SH-SY5Y (cell line): Measurements from ENCODE around the gene ZNF512.

ENCODE experiments used
- GATA2 ChIP-seq: IDR thresholded peaks from 2 replicates; pipeline ENCODE4 v1.6.1; 2011; ENCODE audit warnings: mild to moderate bottlenecking, low read depth, low read length
- GATA3 ChIP-seq: IDR thresholded peaks from 2 replicates; pipeline ENCODE4 v1.6.1; 2011; ENCODE audit warnings: low read depth, mild to moderate bottlenecking, low read length, moderate library complexity

DNA sequence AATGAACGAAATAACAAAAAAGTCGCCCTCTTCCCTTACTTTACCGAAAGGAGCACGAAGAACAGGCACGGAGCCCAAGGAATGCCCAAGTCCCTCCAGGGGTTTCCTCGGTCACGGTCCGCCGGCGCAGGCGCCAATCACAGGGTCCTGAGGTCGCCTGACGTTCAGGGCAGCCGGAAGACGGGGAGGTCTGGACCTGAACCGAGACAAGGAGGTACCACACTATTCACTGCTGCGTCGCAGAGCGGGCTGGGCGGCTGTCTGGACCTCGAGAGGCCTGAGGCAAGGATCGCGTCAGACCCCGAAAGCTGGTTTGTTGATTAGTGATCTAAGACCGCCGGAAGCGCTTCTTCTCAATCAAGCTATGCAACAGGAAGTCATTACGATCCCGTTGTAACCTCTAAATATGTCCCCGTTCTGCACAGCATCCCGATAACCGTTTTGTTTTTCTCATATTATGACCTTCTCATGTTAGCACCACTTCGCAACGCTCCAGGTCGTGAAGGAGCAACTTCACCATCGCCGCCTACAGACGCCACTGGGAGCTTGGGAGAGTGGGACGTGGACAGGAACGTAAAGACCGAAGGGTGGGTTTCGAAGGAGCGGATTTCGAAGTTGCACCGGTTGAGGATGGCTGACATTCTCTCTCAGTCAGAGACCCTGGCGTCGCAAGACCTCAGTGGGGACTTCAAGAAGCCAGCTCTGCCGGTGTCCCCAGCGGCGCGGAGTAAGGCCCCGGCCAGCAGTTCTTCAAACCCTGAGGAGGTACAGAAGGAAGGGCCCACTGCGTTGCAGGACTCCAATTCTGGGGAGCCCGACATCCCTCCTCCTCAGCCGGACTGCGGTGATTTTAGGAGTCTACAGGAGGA lies 80.7 kb downstream of the ZNF512 start, which contains the start of the genes SLC4A1AP and SUPT7L:
- no peak for TF ChIP-seq GATA3
- peak; percentile 52 for TF ChIP-seq GATA2
